HEK293 (cell line): ENCODE measurements around the gene HEMGN.

Experiments
- BCL6B ChIP-seq: fragments of 450-650 bp; formaldehyde crosslinking; IDR thresholded peaks from 2 replicates; pipeline ENCODE4 v1.5.1; 2017; ENCODE audit warnings: missing biosample characterization, missing genetic modification characterization
- FEZF1 ChIP-seq: fragments of 450-650 bp; formaldehyde crosslinking; IDR thresholded peaks from 2 replicates; pipeline ENCODE4 v1.5.1; 2016; ENCODE audit warnings: missing biosample characterization, missing genetic modification characterization
- PBX3 ChIP-seq: sonication (generic); formaldehyde crosslinking; IDR thresholded peaks from 2 replicates; pipeline ENCODE4 v1.8.1; 2022; ENCODE audit warnings: mild to moderate bottlenecking, moderate library complexity, missing genetic modification reagents
- PRDM10 ChIP-seq: fragments of 450-650 bp; formaldehyde crosslinking; IDR thresholded peaks from 2 replicates; pipeline ENCODE4 v1.5.1; 2016; ENCODE audit warnings: missing biosample characterization, missing genetic modification characterization
- SCRT1 ChIP-seq: fragments of 450-650 bp; formaldehyde crosslinking; IDR thresholded peaks from 2 replicates; pipeline ENCODE4 v1.5.1; 2016; ENCODE audit warnings: missing biosample characterization, missing genetic modification characterization, borderline replicate concordance
- SETDB1 ChIP-seq: IDR thresholded peaks from one replicate; pipeline ENCODE4 v1.6.1; 2017; ENCODE audit warnings: mild to moderate bottlenecking, low read length, moderate library complexity, mixed read lengths; ENCODE audit not compliant: insufficient read length
- YY1 ChIP-seq: fragments of 450-650 bp; formaldehyde crosslinking; IDR thresholded peaks from 2 replicates; pipeline ENCODE4 v1.5.1; 2018; ENCODE audit warnings: missing biosample characterization, missing genetic modification characterization
- ZBTB1 ChIP-seq: fragments of 450-650 bp; formaldehyde crosslinking; IDR thresholded peaks from 2 replicates; pipeline ENCODE4 v1.5.1; 2016; ENCODE audit warnings: missing biosample characterization, missing genetic modification characterization
- ZBTB20 ChIP-seq: fragments of 450-650 bp; formaldehyde crosslinking; IDR thresholded peaks from 2 replicates; pipeline ENCODE4 v1.5.1; 2016; ENCODE audit warnings: missing biosample characterization, missing genetic modification characterization
- ZBTB49 ChIP-seq: fragments of 450-650 bp; formaldehyde crosslinking; IDR thresholded peaks from 2 replicates; pipeline ENCODE4 v1.5.1; 2016; ENCODE audit warnings: missing biosample characterization, missing genetic modification characterization, low read depth
- ZNF10 ChIP-seq: fragments of 450-650 bp; formaldehyde crosslinking; IDR thresholded peaks from 2 replicates; pipeline ENCODE4 v1.5.1; 2017; ENCODE audit warnings: missing biosample characterization, missing genetic modification characterization
- ZNF169 ChIP-seq: fragments of 450-650 bp; formaldehyde crosslinking; IDR thresholded peaks from 2 replicates; pipeline ENCODE4 v1.5.1; 2016; ENCODE audit warnings: missing biosample characterization, missing genetic modification characterization
- ZNF248 ChIP-seq: fragments of 450-650 bp; formaldehyde crosslinking; IDR thresholded peaks from 2 replicates; pipeline ENCODE4 v1.5.1; 2017; ENCODE audit warnings: missing biosample characterization, missing genetic modification characterization
- ZNF280C ChIP-seq: fragments of 450-650 bp; formaldehyde crosslinking; IDR thresholded peaks from 2 replicates; pipeline ENCODE4 v1.5.1; 2016; ENCODE audit warnings: missing biosample characterization, missing genetic modification characterization
- ZNF341 ChIP-seq: fragments of 450-650 bp; formaldehyde crosslinking; IDR thresholded peaks from 2 replicates; pipeline ENCODE4; 2016; ENCODE audit warnings: low read depth, missing biosample characterization, missing genetic modification characterization
- ZNF350 ChIP-seq: fragments of 450-650 bp; formaldehyde crosslinking; IDR thresholded peaks from 2 replicates; pipeline ENCODE4 v1.5.0; 2017; ENCODE audit warnings: missing biosample characterization, mild to moderate bottlenecking, missing genetic modification characterization
- ZNF426 ChIP-seq: fragments of 450-650 bp; formaldehyde crosslinking; IDR thresholded peaks from 2 replicates; pipeline ENCODE4 v1.5.1; 2017; ENCODE audit warnings: missing biosample characterization, missing genetic modification characterization, mild to moderate bottlenecking, inconsistent platforms, moderate library complexity
- ZNF544 ChIP-seq: fragments of 450-650 bp; formaldehyde crosslinking; IDR thresholded peaks from 2 replicates; pipeline ENCODE4 v1.5.0; 2017; ENCODE audit warnings: missing biosample characterization, missing genetic modification characterization
- ZNF571 ChIP-seq: fragments of 450-650 bp; formaldehyde crosslinking; IDR thresholded peaks from 2 replicates; pipeline ENCODE4 v1.5.0; 2017; ENCODE audit warnings: missing biosample characterization, missing genetic modification characterization
- ZNF623 ChIP-seq: fragments of 450-650 bp; formaldehyde crosslinking; IDR thresholded peaks from 2 replicates; pipeline ENCODE4 v1.5.1; 2016; ENCODE audit warnings: missing biosample characterization, missing genetic modification characterization
- ZNF677 ChIP-seq: fragments of 450-650 bp; IDR thresholded peaks from 2 replicates; pipeline ENCODE4 v1.5.0; 2018; ENCODE audit warnings: missing biosample characterization, mild to moderate bottlenecking, missing genetic modification characterization, moderate library complexity
- ZNF692 ChIP-seq: fragments of 450-650 bp; formaldehyde crosslinking; IDR thresholded peaks from 2 replicates; pipeline ENCODE4 v1.5.1; 2016; ENCODE audit warnings: missing biosample characterization, missing genetic modification characterization
- ZNF830 ChIP-seq: fragments of 450-650 bp; IDR thresholded peaks from 2 replicates; pipeline ENCODE4 v1.5.0; 2018; ENCODE audit warnings: missing biosample characterization, missing genetic modification characterization, low read depth, mild to moderate bottlenecking, moderate library complexity
- ZSCAN30 ChIP-seq: fragments of 450-650 bp; IDR thresholded peaks from 2 replicates; pipeline ENCODE4 v1.5.1; 2018; ENCODE audit warnings: missing biosample characterization, mild to moderate bottlenecking, missing genetic modification characterization, moderate library complexity
- ZSCAN5A ChIP-seq: fragments of 450-650 bp; formaldehyde crosslinking; IDR thresholded peaks from 2 replicates; pipeline ENCODE4 v1.5.1; 2016; ENCODE audit warnings: missing biosample characterization, missing genetic modification characterization

HEMGN gene

GRCh38 chr9:97982683-97983588 lies 45.0 kb upstream of the HEMGN start, which contains the start of gene ANP32B (continued):
- peak; percentile 90 for TF ChIP-seq ZNF692
- no peak for TF ChIP-seq ZNF280C (tag by site-specific recombination)
- TF ChIP-seq ZNF248 (tag by site-specific recombination), result no peak
- no peak for TF ChIP-seq SETDB1
- TF ChIP-seq PRDM10 (tag by site-specific recombination), result peak; percentile 83
- no peak for TF ChIP-seq ZBTB1 (tag by site-specific recombination)
- peak; percentile 72 for TF ChIP-seq ZNF341 (tag by site-specific recombination)
- no peak for TF ChIP-seq ZNF830 (tag by site-specific recombination)
- peak; percentile 64; the same call in 1 of the 2 replicates for TF ChIP-seq ZBTB20
- TF ChIP-seq ZNF169 (tag by site-specific recombination), result no peak
- no peak for TF ChIP-seq SCRT1 (tag by site-specific recombination)
- no peak for TF ChIP-seq ZBTB49
- TF ChIP-seq ZNF677 (tag by site-specific recombination), result no peak
- TF ChIP-seq ZNF623, result no peak
- no peak; the same call in 1 of the 2 replicates for TF ChIP-seq YY1
- TF ChIP-seq FEZF1 (tag by site-specific recombination), result peak; percentile 69
- no peak for TF ChIP-seq ZSCAN5A
- no peak for TF ChIP-seq ZNF571 (tag by site-specific recombination)
- TF ChIP-seq ZSCAN30 (tag by site-specific recombination), result peak; percentile 52; the same call in 1 of the 2 replicates
- TF ChIP-seq ZNF426, result no peak
- no peak for TF ChIP-seq BCL6B (tag by site-specific recombination)
- TF ChIP-seq ZNF10, result no peak
- peak; percentile 75; the same call in 1 of the 2 replicates for TF ChIP-seq PBX3
- TF ChIP-seq ZNF544 (tag by site-specific recombination), result no peak
- no peak for TF ChIP-seq ZNF350
